Adrenal gland (tissue), 5 donors: Measurements from ENCODE around the gene PMAIP1.

Source experiments
- CTCF ChIP-seq, 6 experiments: fragments of 450-650 bp in 4 of 6; fragments of 200-600 bp in 2 of 6; sonication (generic) in 1 of 6; IDR thresholded peaks; 1 replicate in 5 of 6; 2 replicates in 1 of 6; pipeline versions ENCODE4 v1.5.1 to v1.8.0; 2016 to 2021; ENCODE audit warnings: antibody characterized with exemption in 6 of 6, mild to moderate bottlenecking in 2 of 6, moderate library complexity in 1 of 6
- POLR2A ChIP-seq, 2 donors: fragments of 450-650 bp; IDR thresholded peaks; one replicate each; pipeline ENCODE4 v1.6.1; 2017; ENCODE audit warnings: antibody characterized with exemption in 2 of 2, mild to moderate bottlenecking in 2 of 2, moderate library complexity in 1 of 2
- donor health status: DM: no; HTN: no; CAD: no.

- TF ChIP-seq POLR2A (IDR thresholded peaks at IDR 0.05) (no peak), CTCF (IDR thresholded peaks at IDR 0.05) (no peak)
Measured at GRCh38 chr18:59918320-59918755, 18.5 kb downstream of the PMAIP1 start.
